Activated naive CD4-positive, alpha-beta T cell treated with anti-CD3 and anti-CD28 coated beads for 36 hours (primary cell): ENCODE data around the gene KRTAP19-5. TPM values are rescaled to one million over a fixed set of nuclear protein-coding genes. Genes with fewer than 3 reads are reported as not detected.
"Not testable (repeated sequence)": the region's sequence is repeated elsewhere in the genome, so short reads cannot be mapped to it uniquely, and the experiment has no call there.

Experiments used
- CTCF ChIA-PET: fragments of 350-600 bp; sonication (Branson Sonifier 250); formaldehyde crosslinking; loops from one replicate; lab custom pipeline; 2021; ENCODE audit warnings: antibody characterized with exemption; lab: Charles Lee
- DNase-seq: peaks from one replicate; pipeline ENCODE4 v3.0.0-alpha.2; 2020
- H3K27ac Mint-ChIP-seq: one replicate; pipeline ENCODE4 v1.8.0; 2021; ENCODE audit warnings: mild to moderate bottlenecking, mixed read lengths
- H3K27me3 Mint-ChIP-seq: one replicate; pipeline ENCODE4 v1.8.0; 2021; ENCODE audit warnings: low read depth, mixed read lengths
- H3K36me3 Mint-ChIP-seq: one replicate; pipeline ENCODE4 v1.8.0; 2021; ENCODE audit warnings: low read depth, mixed read lengths
- H3K4me1 Mint-ChIP-seq: one replicate; pipeline ENCODE4 v1.8.0; 2021; ENCODE audit warnings: low read depth, mixed read lengths
- H3K4me3 Mint-ChIP-seq: one replicate; pipeline ENCODE4 v1.8.0; 2021; ENCODE audit warnings: mild to moderate bottlenecking, moderate library complexity, mixed read lengths
- H3K9me3 Mint-ChIP-seq: one replicate; pipeline ENCODE4 v1.8.0; 2021; ENCODE audit warnings: mixed read lengths
- intact Hi-C: fragments of 100-400 bp; cut with micrococcal nuclease; formaldehyde crosslinking; loops from one replicate; pipeline ENCODE4 v1.15.1; 2023
- total RNA-seq, 2 experiments: library from RNA; stranded (reverse); gene quantifications; one replicate each; pipeline ENCODE4 v1.2.3, GENCODE V29; 2021

Gene KRTAP19-5
- total RNA-seq: not detected

GRCh38 chr21:30502041-30502440 is at the start of gene KRTAP19-5:
TSS of gene KRTAP19-5 (minus strand) at chr21:30502141. CDS start at chr21:30502090, 51 bp downstream.
- Mint-ChIP-seq H3K27ac (no peak within 1 kb of the TSS), H3K4me1 (no peaks in the 10 kb centered on the region), H3K9me3 (no peaks in the 10 kb centered on the region), H3K36me3 (no peaks in the 10 kb centered on the region), H3K27me3 (peaks cover 4% of the 10 kb centered on the region), H3K4me3 (no peak within 1 kb of the TSS)
- DNase-seq: no peak
- intact Hi-C loops: no loop called here
- CTCF ChIA-PET: no interaction called here

GRCh38 chr21:30541764-30542163 is 39.8 kb upstream of the KRTAP19-5 start, which contains the start of gene KRTAP19-6:
TSS of gene KRTAP19-6 (minus strand) at chr21:30541864. CDS start at chr21:30541833, 31 bp downstream.
- no peaks in the 10 kb centered on the region for H3K36me3 Mint-ChIP-seq
- H3K9me3 Mint-ChIP-seq: peaks cover 2% of the 10 kb centered on the region
- no peaks in the 10 kb centered on the region for H3K27me3 Mint-ChIP-seq
- no peak within 1 kb of the TSS for H3K27ac Mint-ChIP-seq
- H3K4me1 Mint-ChIP-seq: no peaks in the 10 kb centered on the region
- no peak for DNase-seq
- CTCF ChIA-PET: no interaction called here
- intact Hi-C loops: no loop called here
- H3K4me3 Mint-ChIP-seq: no peak within 1 kb of the TSS

- CTCF ChIA-PET: no interaction called here
- H3K36me3 Mint-ChIP-seq: no peaks in the 10 kb centered on the region
These were observed 16.9 kb upstream of the KRTAP19-5 start for GRCh38 chr21:30518876-30519275.

GRCh38 chr21:30515681-30516080 is 13.7 kb upstream of the KRTAP19-5 start:
- no peak overlapping the region for H3K4me3 Mint-ChIP-seq
- no peak overlapping the region for H3K27ac Mint-ChIP-seq
- DNase-seq: no peak
- no peaks in the 10 kb centered on the region for H3K4me1 Mint-ChIP-seq
- intact Hi-C loops: no loop called here
- H3K36me3 Mint-ChIP-seq: no peaks in the 10 kb centered on the region
- CTCF ChIA-PET: no interaction called here
- no peaks in the 10 kb centered on the region for H3K9me3 Mint-ChIP-seq
- peaks cover 1% of the 10 kb centered on the region for H3K27me3 Mint-ChIP-seq

More at GRCh38 chr21:30518876-30519275, 16.9 kb upstream of the KRTAP19-5 start:
- H3K9me3 Mint-ChIP-seq: peaks cover 4% of the 10 kb centered on the region
- no peaks in the 10 kb centered on the region for H3K4me1 Mint-ChIP-seq
- no peak overlapping the region for H3K27ac Mint-ChIP-seq
- peaks cover 1% of the 10 kb centered on the region for H3K27me3 Mint-ChIP-seq
- no peak overlapping the region for H3K4me3 Mint-ChIP-seq
- DNase-seq: no peak
- intact Hi-C loops: no loop called here

- H3K27ac Mint-ChIP-seq, H3K27me3 Mint-ChIP-seq, H3K4me1 Mint-ChIP-seq, H3K36me3 Mint-ChIP-seq, H3K9me3 Mint-ChIP-seq, H3K4me3 Mint-ChIP-seq: not testable (repeated sequence)
- intact Hi-C loops: loop anchor here (1.0 to 5.0 kb wide), 3 partner anchors 227 to 581 kb away; no protein-coding TSS in a partner anchor
- CTCF ChIA-PET: interaction anchor here (0.6 to 1.4 kb wide), 3 partner anchors 9 to 1273 kb away, joined by 3 to 4 read pairs (median 3); partner anchors contain the start of gene KRTAP19-4
- DNase-seq: peak; percentile 11
These were observed 3.8 kb upstream of the KRTAP19-5 start for GRCh38 chr21:30505621-30506205.

GRCh38 chr21:30497065-30497464 is 4.9 kb downstream of the KRTAP19-5 start, which contains the start of gene KRTAP19-4:
TSS of gene KRTAP19-4 (minus strand) at chr21:30497165. CDS start at chr21:30497110, 55 bp downstream.
- Mint-ChIP-seq H3K9me3 (no peaks in the 10 kb centered on the region), H3K27ac (no peak within 1 kb of the TSS), H3K27me3 (no peaks in the 10 kb centered on the region), H3K4me3 (no peak within 1 kb of the TSS), H3K4me1 (no peaks in the 10 kb centered on the region), H3K36me3 (no peaks in the 10 kb centered on the region)
- no peak for DNase-seq
- intact Hi-C loops: no loop called here
- CTCF ChIA-PET: interaction anchor here (1.5 kb wide), 1 partner anchor 8 kb away, joined by 4 read pairs; no protein-coding TSS in a partner anchor

GRCh38 chr21:30491963-30492428 is 9.9 kb downstream of the KRTAP19-5 start, which contains the start of gene KRTAP19-3:
TSS of gene KRTAP19-3 (minus strand) at chr21:30492013. CDS start at chr21:30491957, 56 bp downstream.
- no peak within 1 kb of the TSS for H3K4me3 Mint-ChIP-seq
- no peak within 1 kb of the TSS for H3K27ac Mint-ChIP-seq
- no peak for DNase-seq
- CTCF ChIA-PET: interaction anchor here (1.1 kb wide), 1 partner anchor 8 kb away, joined by 3 read pairs; no protein-coding TSS in a partner anchor
- no peaks in the 10 kb centered on the region for H3K4me1 Mint-ChIP-seq
- intact Hi-C loops: no loop called here
- no peaks in the 10 kb centered on the region for H3K27me3 Mint-ChIP-seq
- H3K36me3 Mint-ChIP-seq: no peaks in the 10 kb centered on the region
- peaks cover 1% of the 10 kb centered on the region for H3K9me3 Mint-ChIP-seq

- H3K36me3 Mint-ChIP-seq: no peaks in the 10 kb centered on the region
- intact Hi-C loops: no loop called here
- no peak for DNase-seq
- H3K27me3 Mint-ChIP-seq: no peaks in the 10 kb centered on the region
- peaks cover 11% of the 10 kb centered on the region for H3K9me3 Mint-ChIP-seq
- no peak within 1 kb of the TSS for H3K4me3 Mint-ChIP-seq
- CTCF ChIA-PET: no interaction called here
- no peak within 1 kb of the TSS for H3K27ac Mint-ChIP-seq
- no peaks in the 10 kb centered on the region for H3K4me1 Mint-ChIP-seq
These were observed 14.6 kb downstream of the KRTAP19-5 start, which contains the start of gene KRTAP19-2 for GRCh38 chr21:30487336-30487735. TSS of gene KRTAP19-2 (minus strand) at chr21:30487436. CDS start at chr21:30487348, 88 bp downstream.

GRCh38 chr21:30486180-30486579 is 15.8 kb downstream of the KRTAP19-5 start:
- Mint-ChIP-seq H3K27ac (no peak overlapping the region), H3K9me3 (peaks cover 11% of the 10 kb centered on the region), H3K36me3 (no peaks in the 10 kb centered on the region), H3K27me3 (no peaks in the 10 kb centered on the region), H3K4me1 (no peaks in the 10 kb centered on the region), H3K4me3 (no peak overlapping the region)
- CTCF ChIA-PET: no interaction called here
- DNase-seq: no peak
- intact Hi-C loops: no loop called here

- intact Hi-C loops: no loop called here
- Mint-ChIP-seq H3K27me3 (no peaks in the 10 kb centered on the region), H3K36me3 (no peaks in the 10 kb centered on the region), H3K4me1 (no peaks in the 10 kb centered on the region), H3K4me3 (no peak overlapping the region), H3K27ac (no peak overlapping the region), H3K9me3 (peaks cover 10% of the 10 kb centered on the region)
- CTCF ChIA-PET: no interaction called here
- no peak for DNase-seq
These were observed 19.8 kb downstream of the KRTAP19-5 start for GRCh38 chr21:30482130-30482529.

- Mint-ChIP-seq H3K9me3 (peaks cover 4% of the 10 kb centered on the region), H3K4me3 (no peak within 1 kb of the TSS), H3K27ac (no peak within 1 kb of the TSS), H3K27me3 (no peaks in the 10 kb centered on the region), H3K4me1 (no peaks in the 10 kb centered on the region), H3K36me3 (no peaks in the 10 kb centered on the region)
- CTCF ChIA-PET: interaction anchor here (0.7 kb wide), 1 partner anchor 46 kb away, joined by 4 read pairs; no protein-coding TSS in a partner anchor
- DNase-seq: no peak
- intact Hi-C loops: no loop called here
These were observed 21.8 kb downstream of the KRTAP19-5 start, which contains the start of gene KRTAP19-1 for GRCh38 chr21:30480145-30480544. TSS of gene KRTAP19-1 (minus strand) at chr21:30480367. CDS start at chr21:30480317, 50 bp downstream.

- no peak overlapping the region for H3K27ac Mint-ChIP-seq
- H3K27me3 Mint-ChIP-seq: peaks cover 2% of the 10 kb centered on the region
- CTCF ChIA-PET: no interaction called here
- DNase-seq: no peak
- H3K36me3 Mint-ChIP-seq: no peaks in the 10 kb centered on the region
- intact Hi-C loops: no loop called here
- no peaks in the 10 kb centered on the region for H3K9me3 Mint-ChIP-seq
- no peak overlapping the region for H3K4me3 Mint-ChIP-seq
- no peaks in the 10 kb centered on the region for H3K4me1 Mint-ChIP-seq
These were observed 22.7 kb downstream of the KRTAP19-5 start for GRCh38 chr21:30479259-30479658.
